Loucy (cell line): ENCODE data around the gene GRHL1.

Source experiments
- H2AFZ ChIP-seq: fragments of 200-600 bp; sonication (generic); 2 replicates; pipeline ENCODE4 v1.6.0; 2016; ENCODE audit warnings: antibody characterized with exemption, mild to moderate bottlenecking, low read length, moderate library complexity
- H3F3A ChIP-seq: fragments of 200-600 bp; 2 replicates; pipeline ENCODE4 v1.6.0; 2016; ENCODE audit warnings: antibody characterized with exemption, low read depth, mild to moderate bottlenecking
- H3K27me3 ChIP-seq: fragments of 200-600 bp; sonication (generic); 2 replicates; pipeline ENCODE4 v1.6.1; 2014; ENCODE audit warnings: low read length, mild to moderate bottlenecking; ENCODE audit not compliant: insufficient read depth, poor library complexity, severe bottlenecking
- H3K36me3 ChIP-seq: fragments of 200-600 bp; sonication (generic); 2 replicates; pipeline ENCODE4 v1.6.1; 2016; ENCODE audit warnings: low read length; ENCODE audit not compliant: insufficient read depth
- H3K4me1 ChIP-seq: fragments of 200-600 bp; sonication (generic); 2 replicates; pipeline ENCODE4 v1.5.1; 2014; ENCODE audit warnings: low read length, mild to moderate bottlenecking; ENCODE audit not compliant: insufficient read depth, poor library complexity, severe bottlenecking
- H3K4me2 ChIP-seq: fragments of 200-600 bp; sonication (generic); 2 replicates; pipeline ENCODE4 v1.6.0; 2014; ENCODE audit warnings: antibody characterized with exemption, low read length, low read depth, mild to moderate bottlenecking; ENCODE audit not compliant: poor library complexity, severe bottlenecking
- H3K4me3 ChIP-seq: fragments of 200-600 bp; sonication (generic); 2 replicates; pipeline ENCODE4 v1.5.1; 2014; ENCODE audit warnings: low read length, mild to moderate bottlenecking, mixed read lengths; ENCODE audit not compliant: poor library complexity, severe bottlenecking
- H3K79me2 ChIP-seq: fragments of 200-600 bp; sonication (generic); 2 replicates; pipeline ENCODE4 v1.6.1; 2014; ENCODE audit warnings: low read length; ENCODE audit not compliant: insufficient read depth
- H3K9ac ChIP-seq: fragments of 200-600 bp; sonication (generic); 2 replicates; pipeline ENCODE4 v1.6.0; 2014; ENCODE audit warnings: mild to moderate bottlenecking, low read depth, low read length, moderate library complexity; ENCODE audit not compliant: poor library complexity, severe bottlenecking
- H3K9me2 ChIP-seq: fragments of 200-600 bp; sonication (generic); replicated peaks from 2 replicates; pipeline ENCODE4 v1.6.1; 2016; ENCODE audit warnings: low read depth, low read length, mixed read lengths
- H3K9me3 ChIP-seq: fragments of 200-600 bp; sonication (generic); 2 replicates; pipeline ENCODE4 v1.6.1; 2014; ENCODE audit warnings: mild to moderate bottlenecking, antibody characterized with exemption, low read length, low read depth; ENCODE audit not compliant: insufficient read depth
- H4K20me1 ChIP-seq: fragments of 200-600 bp; sonication (generic); 2 replicates; pipeline ENCODE4 v1.6.0; 2014; ENCODE audit warnings: antibody characterized with exemption, low read length, mild to moderate bottlenecking; ENCODE audit not compliant: insufficient read depth, poor library complexity, severe bottlenecking
- EZH2phosphoT487 ChIP-seq: fragments of 200-600 bp; IDR thresholded peaks from 2 replicates; pipeline ENCODE4 v1.6.1; 2018; ENCODE audit warnings: antibody characterized with exemption, mild to moderate bottlenecking, moderate library complexity, borderline replicate concordance
- TF ChIP-seq, protein P1 (sequence below): fragments of 200-600 bp; sonication (generic); conservative IDR thresholded peaks from 2 replicates; pipeline ENCODE4 v1.5.1; 2014; ENCODE audit warnings: mild to moderate bottlenecking, antibody characterized with exemption, low read length

Gene GRHL1

GRCh38 chr2:9983401-9984216 lies 32.1 kb downstream of the GRHL1 start:
- Histone ChIP-seq H3F3A (no peaks in the 10 kb centered on the region), H3K4me2 (no peak overlapping the region), H2AFZ (no peak overlapping the region)

DNA sequence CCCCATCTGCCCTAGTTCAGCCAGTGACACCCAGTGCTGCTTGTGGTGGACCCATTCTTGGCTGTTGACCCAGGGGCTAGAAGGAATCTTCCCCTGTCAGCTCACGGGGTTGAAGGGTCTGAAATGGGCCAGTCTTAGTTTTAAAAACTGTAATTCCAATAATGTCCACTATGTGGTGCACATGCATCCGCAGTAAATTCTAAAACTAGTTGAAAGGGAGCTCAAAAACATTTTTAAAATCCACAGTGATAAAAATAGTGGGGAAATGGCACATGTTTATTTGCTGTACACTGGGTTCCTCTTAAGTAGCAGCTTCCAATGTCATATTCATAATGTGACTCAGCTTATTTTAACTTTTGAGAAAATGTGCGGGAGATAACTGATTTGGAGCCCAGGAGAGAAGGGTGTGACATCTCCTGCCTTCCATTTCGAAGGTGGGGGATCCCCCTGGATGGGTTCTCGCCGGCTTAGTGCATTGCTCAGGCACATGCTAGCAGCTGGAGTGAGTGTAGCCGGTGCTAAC lies 32.8 kb downstream of the GRHL1 start:
- Histone ChIP-seq H2AFZ (no peak overlapping the region), H3K9ac (no peak overlapping the region), H3F3A (no peaks in the 10 kb centered on the region), H3K36me3 (peaks cover 9% of the 10 kb centered on the region; the same call in 1 of the 2 replicates), H3K4me3 (no peak overlapping the region), H3K27me3 (no peaks in the 10 kb centered on the region), H3K9me2 (no peaks in the 10 kb centered on the region), H4K20me1 (no peaks in the 10 kb centered on the region), H3K79me2 (no peaks in the 10 kb centered on the region), H3K4me2 (no peak overlapping the region), H3K4me1 (peaks cover 5% of the 10 kb centered on the region), H3K9me3 (no peaks in the 10 kb centered on the region)
- TF ChIP-seq, protein P1, sequence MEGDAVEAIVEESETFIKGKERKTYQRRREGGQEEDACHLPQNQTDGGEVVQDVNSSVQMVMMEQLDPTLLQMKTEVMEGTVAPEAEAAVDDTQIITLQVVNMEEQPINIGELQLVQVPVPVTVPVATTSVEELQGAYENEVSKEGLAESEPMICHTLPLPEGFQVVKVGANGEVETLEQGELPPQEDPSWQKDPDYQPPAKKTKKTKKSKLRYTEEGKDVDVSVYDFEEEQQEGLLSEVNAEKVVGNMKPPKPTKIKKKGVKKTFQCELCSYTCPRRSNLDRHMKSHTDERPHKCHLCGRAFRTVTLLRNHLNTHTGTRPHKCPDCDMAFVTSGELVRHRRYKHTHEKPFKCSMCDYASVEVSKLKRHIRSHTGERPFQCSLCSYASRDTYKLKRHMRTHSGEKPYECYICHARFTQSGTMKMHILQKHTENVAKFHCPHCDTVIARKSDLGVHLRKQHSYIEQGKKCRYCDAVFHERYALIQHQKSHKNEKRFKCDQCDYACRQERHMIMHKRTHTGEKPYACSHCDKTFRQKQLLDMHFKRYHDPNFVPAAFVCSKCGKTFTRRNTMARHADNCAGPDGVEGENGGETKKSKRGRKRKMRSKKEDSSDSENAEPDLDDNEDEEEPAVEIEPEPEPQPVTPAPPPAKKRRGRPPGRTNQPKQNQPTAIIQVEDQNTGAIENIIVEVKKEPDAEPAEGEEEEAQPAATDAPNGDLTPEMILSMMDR: peak; percentile 82
- TF ChIP-seq EZH2phosphoT487: no peak

More at GRCh38 chr2:9983401-9984216, 32.1 kb downstream of the GRHL1 start:
- Histone ChIP-seq H4K20me1 (no peaks in the 10 kb centered on the region), H3K79me2 (no peaks in the 10 kb centered on the region), H3K36me3 (peaks cover 9% of the 10 kb centered on the region; the same call in 1 of the 2 replicates), H3K4me1 (peaks cover 5% of the 10 kb centered on the region), H3K4me3 (no peak overlapping the region), H3K9me2 (no peaks in the 10 kb centered on the region), H3K9ac (no peak overlapping the region), H3K27me3 (no peaks in the 10 kb centered on the region), H3K9me3 (no peaks in the 10 kb centered on the region)
- TF ChIP-seq, protein P1: no peak
- TF ChIP-seq EZH2phosphoT487: no peak

DNA sequence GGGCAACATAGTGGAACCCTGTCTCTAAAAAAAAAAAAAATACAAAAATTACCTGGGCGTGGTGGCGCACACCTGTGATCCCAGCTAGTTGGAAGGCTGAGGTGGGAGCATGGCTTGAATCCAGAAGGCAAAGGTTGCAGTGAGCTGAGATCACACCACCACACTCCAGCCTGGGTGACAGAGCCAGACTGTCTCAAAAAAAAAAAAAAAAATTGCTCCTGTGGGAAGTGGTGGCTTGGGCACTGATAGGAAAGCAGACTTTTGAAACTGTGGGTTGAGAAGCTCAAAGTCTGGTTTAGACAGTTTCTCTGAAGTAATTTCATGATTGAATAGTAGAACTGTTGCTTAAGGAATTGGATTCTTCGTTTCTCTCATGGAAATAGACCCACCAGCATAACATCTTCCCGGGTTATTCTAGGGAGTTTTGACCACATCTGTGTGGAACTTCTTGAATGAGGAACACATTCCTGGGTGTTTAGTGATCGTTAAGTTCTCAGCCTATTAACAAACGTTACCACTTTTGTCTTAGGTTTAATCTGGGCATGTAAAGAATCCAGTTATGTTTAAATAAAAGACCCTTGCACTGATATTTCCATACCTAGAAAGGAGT lies 33.5 kb downstream of the GRHL1 start:
- no peak overlapping the region for H3K4me2 ChIP-seq
- H3F3A ChIP-seq: no peaks in the 10 kb centered on the region
- no peaks in the 10 kb centered on the region for H4K20me1 ChIP-seq
- H3K4me3 ChIP-seq: no peak overlapping the region
- H3K4me1 ChIP-seq: peaks cover 1% of the 10 kb centered on the region
- TF ChIP-seq, protein P1: no peak
- TF ChIP-seq EZH2phosphoT487: no peak
- no peak overlapping the region for H2AFZ ChIP-seq
- no peaks in the 10 kb centered on the region for H3K27me3 ChIP-seq
- H3K9me2 ChIP-seq: no peaks in the 10 kb centered on the region
- H3K79me2 ChIP-seq: no peaks in the 10 kb centered on the region
- no peaks in the 10 kb centered on the region for H3K9me3 ChIP-seq
- no peak overlapping the region for H3K9ac ChIP-seq
- H3K36me3 ChIP-seq: peaks cover 9% of the 10 kb centered on the region; the same call in 1 of the 2 replicates
